Spleen (tissue), 7 donors: ENCODE data around the gene FOXC2.

ENCODE experiments used
- CTCF ChIP-seq, 11 experiments: fragments of 200-600 bp in 7 of 11; fragments of 450-650 bp in 4 of 11; sonication (generic) in 4 of 11; IDR thresholded peaks in 8 of 11; conservative IDR thresholded peaks in 3 of 11; 1 replicate in 7 of 11; 2 replicates in 4 of 11; pipeline versions ENCODE4 v1.4.0 to v1.8.0; 2016 to 2021; ENCODE audit warnings: antibody characterized with exemption in 11 of 11, inconsistent platforms in 4 of 11, mild to moderate bottlenecking in 1 of 11
- POLR2A ChIP-seq, 3 donors: fragments of 450-650 bp; IDR thresholded peaks; one replicate each; pipeline ENCODE4 v1.5.1; 2017; ENCODE audit warnings: antibody characterized with exemption in 3 of 3, mild to moderate bottlenecking in 1 of 3
- POLR2AphosphoS5 ChIP-seq, 3 donors: sonication (generic); formaldehyde crosslinking; IDR thresholded peaks; one replicate each; pipeline ENCODE4 v1.5.1; 2017; ENCODE audit warnings: antibody characterized with exemption in 3 of 3
- donor health status: DM: no; HTN: no; CAD: no; lungs with moderate emphysema.
- donor health status: DM: no; HTN: no; CAD: no.
- donor health status: DM: no; HTN: no; CAD: no.

GRCh38 chr16:86567701-86568581, 1.3 kb downstream of the FOXC2 start:
- no peak for TF ChIP-seq CTCF (IDR thresholded peaks at IDR 0.05 in 8 of 11, conservative IDR thresholded peaks at IDR 0.05 in 3 of 11)
- no peak for TF ChIP-seq POLR2AphosphoS5 (IDR thresholded peaks at IDR 0.05)
- TF ChIP-seq POLR2A (IDR thresholded peaks at IDR 0.05): no peak
